GM19468 (cell line): ENCODE measurements around the gene EXOC2.

Experiments used
- ATAC-seq: cut with Tn5 transposase; IDR thresholded peaks from one replicate; pipeline ENCODE4 v1.9.1; 2021; ENCODE audit warnings: mild to moderate bottlenecking, moderate library complexity, moderate number of reproducible peaks; ENCODE audit not compliant: unreplicated experiment; ENCODE audit errors: extremely low read depth

Gene EXOC2

GRCh38 chr6:505374-505773 is 187.6 kb downstream of the EXOC2 start:
- ATAC-seq: no peak

GRCh38 chr6:504446-504980 is 188.4 kb downstream of the EXOC2 start:
- no peak for ATAC-seq

GRCh38 chr6:503610-504362 is 189.2 kb downstream of the EXOC2 start:
- ATAC-seq: no peak

- no peak for ATAC-seq
Observed at GRCh38 chr6:502761-503160, 190.2 kb downstream of the EXOC2 start.

- ATAC-seq: no peak
Observed at GRCh38 chr6:501891-502601, 190.9 kb downstream of the EXOC2 start.

- ATAC-seq: no peak
Observed at GRCh38 chr6:499617-500016, 193.3 kb downstream of the EXOC2 start.

GRCh38 chr6:498795-499231 is 194.1 kb downstream of the EXOC2 start:
- no peak for ATAC-seq

GRCh38 chr6:497258-497657 is 195.7 kb downstream of the EXOC2 start:
- ATAC-seq: no peak

- no peak for ATAC-seq
Observed at GRCh38 chr6:496649-497048, 196.3 kb downstream of the EXOC2 start.

- ATAC-seq: no peak
Observed at GRCh38 chr6:494394-494793, 198.5 kb downstream of the EXOC2 start.

GRCh38 chr6:493840-494239 is 199.1 kb downstream of the EXOC2 start:
- ATAC-seq: no peak

- no peak for ATAC-seq
Observed at GRCh38 chr6:492816-493414, 200.0 kb downstream of the EXOC2 start.

GRCh38 chr6:492178-492577 is 200.8 kb downstream of the EXOC2 start:
- no peak for ATAC-seq

GRCh38 chr6:491233-491632 is 201.7 kb downstream of the EXOC2 start:
- ATAC-seq: no peak

GRCh38 chr6:490251-491037 is 202.5 kb downstream of the EXOC2 start:
- ATAC-seq: no peak

GRCh38 chr6:489762-490161 is 203.2 kb downstream of the EXOC2 start:
- no peak for ATAC-seq

- no peak for ATAC-seq
Observed at GRCh38 chr6:489001-489400, 203.9 kb downstream of the EXOC2 start.

GRCh38 chr6:487956-488355 is 205.0 kb downstream of the EXOC2 start:
- ATAC-seq: no peak

GRCh38 chr6:485655-486170 is 207.2 kb downstream of the EXOC2 start:
- no peak for ATAC-seq

GRCh38 chr6:484746-485145 is 208.2 kb downstream of the EXOC2 start:
- ATAC-seq: no peak
